ENCODE data around the gene CDH4. TPM values are rescaled to one million over a fixed set of nuclear protein-coding genes. Genes with fewer than 3 reads are reported as not detected.

CDH4 gene
- total and polyA plus RNA-seq, 2 donors from 2014 or later, result 1.1 TPM; not detected in 1

- Histone ChIP-seq H3K4me1 (ENCODE audit: control insufficient read depth in 2 of 3, insufficient read depth in 2 of 3, low read depth in 1 of 3, low read length in 3 of 3) (no peaks in the 10 kb centered on the region), H3K9ac (ENCODE audit: low read length in 3 of 3) (no peak overlapping the region), H3K4me3 (ENCODE audit: low read length in 3 of 3) (no peak overlapping the region), H3K27ac (ENCODE audit: low read depth in 2 of 2, low read length in 2 of 2) (no peak overlapping the region), H3K27me3 (ENCODE audit: control insufficient read depth, insufficient read depth, low read length) (no peaks in the 10 kb centered on the region), H3K9me3 (ENCODE audit: control insufficient read depth in 2 of 3, insufficient read depth in 1 of 3, low read length in 3 of 3) (peaks cover 0 to 8% (median 2%) of the 10 kb centered on the region in 3 donors), H3K36me3 (ENCODE audit: control insufficient read depth in 2 of 3, insufficient read depth in 3 of 3, low read length in 3 of 3) (no peaks in the 10 kb centered on the region)
- no peak for TF ChIP-seq CTCF (IDR thresholded peaks at IDR 0.05; ENCODE audit: borderline replicate concordance, extremely low read depth, insufficient read depth)
- DNase-seq (peak in 4 of 5 donors; percentile 74 to 87 (median 84)), FAIRE-seq (no peak)
- intact Hi-C loops (cut with DNase I), result no loop called here
Measured at GRCh38 chr20:61608275-61609085, 356.4 kb downstream of the CDH4 start.

DNA sequence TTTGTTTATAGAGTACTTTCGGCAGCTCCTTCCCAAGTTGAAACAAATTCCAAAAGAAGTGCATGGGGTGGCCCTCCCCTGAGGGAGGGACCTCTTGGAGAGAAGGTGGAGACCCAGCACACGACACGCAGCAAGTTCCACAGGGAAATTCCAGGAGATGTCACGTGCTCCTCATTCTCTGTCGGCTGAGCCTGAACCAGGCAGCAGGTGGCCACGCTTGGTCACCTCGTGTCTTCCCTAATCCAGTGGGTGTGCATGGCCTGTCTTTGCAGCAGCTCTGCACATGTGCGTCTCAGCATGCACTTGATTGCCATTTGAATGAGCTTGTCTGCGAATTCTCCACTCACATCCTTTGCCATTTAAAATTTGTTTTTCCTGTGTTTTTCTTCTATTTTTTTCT, 357.4 kb downstream of the CDH4 start:
- H3K9me3 ChIP-seq (ENCODE audit: control insufficient read depth in 2 of 3, insufficient read depth in 1 of 3, low read length in 3 of 3), result peaks cover 0 to 2% (median 1%) of the 10 kb centered on the region in 3 donors
- intact Hi-C loops (cut with DNase I), result no loop called here
- H3K9ac ChIP-seq (ENCODE audit: low read length in 3 of 3), result no peak overlapping the region
- no peak for DNase-seq
- no peak overlapping the region for H3K4me3 ChIP-seq (ENCODE audit: low read length in 3 of 3)
- H3K36me3 ChIP-seq (ENCODE audit: control insufficient read depth in 2 of 3, insufficient read depth in 3 of 3, low read length in 3 of 3), result no peaks in the 10 kb centered on the region
- FAIRE-seq, result no peak
- H3K27me3 ChIP-seq (ENCODE audit: control insufficient read depth, insufficient read depth, low read length), result no peaks in the 10 kb centered on the region
- no peaks in the 10 kb centered on the region for H3K4me1 ChIP-seq (ENCODE audit: control insufficient read depth in 2 of 3, insufficient read depth in 2 of 3, low read depth in 1 of 3, low read length in 3 of 3)
- no peak overlapping the region for H3K27ac ChIP-seq (ENCODE audit: low read depth in 2 of 2, low read length in 2 of 2)
- no peak for TF ChIP-seq CTCF (IDR thresholded peaks at IDR 0.05; ENCODE audit: borderline replicate concordance, extremely low read depth, insufficient read depth)

- Histone ChIP-seq H3K9ac (ENCODE audit: low read length in 3 of 3) (no peak overlapping the region), H3K36me3 (ENCODE audit: control insufficient read depth in 2 of 3, insufficient read depth in 3 of 3, low read length in 3 of 3) (no peaks in the 10 kb centered on the region), H3K9me3 (ENCODE audit: control insufficient read depth in 2 of 3, insufficient read depth in 1 of 3, low read length in 3 of 3) (peaks cover 0 to 2% (median 0%) of the 10 kb centered on the region in 3 donors), H3K4me3 (ENCODE audit: low read length in 3 of 3) (no peak overlapping the region), H3K4me1 (ENCODE audit: control insufficient read depth in 2 of 3, insufficient read depth in 2 of 3, low read depth in 1 of 3, low read length in 3 of 3) (no peaks in the 10 kb centered on the region), H3K27me3 (ENCODE audit: control insufficient read depth, insufficient read depth, low read length) (no peaks in the 10 kb centered on the region), H3K27ac (ENCODE audit: low read depth in 2 of 2, low read length in 2 of 2) (no peak overlapping the region)
- FAIRE-seq (no peak), DNase-seq (no peak)
- intact Hi-C loops (cut with DNase I), result no loop called here
- no peak for TF ChIP-seq CTCF (IDR thresholded peaks at IDR 0.05; ENCODE audit: borderline replicate concordance, extremely low read depth, insufficient read depth)
Measured at GRCh38 chr20:61611401-61612180, 359.5 kb downstream of the CDH4 start.

Data from kidney (tissue), 14 donors.